ENCODE measurements around the gene KLK12. TPM values are rescaled to one million over a fixed set of nuclear protein-coding genes. Genes with fewer than 3 reads are reported as not detected.

The KLK12 gene
- total RNA-seq, 1 donor = not detected

DNA sequence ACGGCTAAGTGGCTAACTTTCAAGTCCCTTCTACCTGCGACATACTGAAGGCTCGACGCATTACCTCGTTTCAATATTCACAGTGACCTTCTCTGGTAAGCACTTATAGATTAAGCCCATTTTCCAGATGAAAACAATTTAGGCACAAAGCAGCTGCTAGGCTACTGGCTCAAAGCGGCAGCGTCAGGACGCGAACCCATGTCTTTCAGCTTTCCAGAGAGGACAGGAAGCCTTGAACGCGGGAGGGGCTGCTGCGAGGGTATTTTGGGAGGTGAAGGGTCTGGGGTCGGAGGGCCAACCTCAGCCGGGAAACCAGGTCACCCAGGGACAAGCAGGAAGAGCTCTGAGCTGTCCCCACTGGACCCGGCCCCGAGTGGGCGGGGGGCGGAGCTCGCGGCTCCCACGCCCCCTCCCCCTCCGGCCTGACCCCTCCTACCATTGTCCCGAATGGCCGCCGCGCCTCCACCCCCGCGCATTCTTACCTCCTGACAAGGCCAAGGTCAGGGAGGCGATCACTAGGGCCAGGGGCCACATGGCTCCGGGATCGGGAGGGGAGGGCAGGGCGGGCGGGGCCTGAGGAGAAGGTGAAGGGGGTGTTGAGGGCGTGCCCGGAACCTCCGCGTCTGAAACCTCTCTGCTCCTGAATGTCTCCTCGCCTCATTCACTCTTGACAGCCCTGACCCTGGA, 29.9 kb upstream of the KLK12 start, which contains the start of gene KLK13:
KLK13 (minus strand) TSS at position 559 of the 687 bp plus-strand sequence; CDS start at position 534, 25 bp downstream.
- DNase-seq (ENCODE audit: insufficient read length, low spot score, missing footprints) = peak; percentile 46
- no peak within 1 kb of the TSS for H3K4me2 ChIP-seq (ENCODE audit: insufficient read depth, low read length)

DNA sequence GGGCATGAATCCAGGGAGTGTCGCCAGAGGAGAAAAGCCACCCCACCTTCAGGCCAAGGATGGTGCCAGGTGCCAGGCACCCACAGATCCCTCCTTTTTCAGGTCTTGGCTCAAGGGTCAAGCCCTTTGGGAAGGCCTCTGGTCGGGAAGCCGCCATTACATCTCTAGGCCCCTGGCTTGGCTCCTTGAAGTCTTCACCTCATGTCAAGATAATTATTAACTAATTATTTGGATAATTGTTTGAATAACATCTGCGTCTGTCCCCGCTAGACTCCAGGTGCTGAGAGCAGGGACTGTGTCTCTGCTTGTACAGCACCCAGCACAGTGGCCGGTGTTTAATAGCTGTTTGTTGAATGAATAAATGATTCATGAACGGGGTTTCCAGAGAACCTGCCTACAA, 28.9 kb upstream of the KLK12 start:
- Histone ChIP-seq H3K4me2 (ENCODE audit: insufficient read depth, low read length) (no peak overlapping the region), H3K9me3 (ENCODE audit: low read depth, low read length) (no peaks in the 10 kb centered on the region), H3K4me3 (ENCODE audit: insufficient read depth, low read length) (no peak overlapping the region), H3K79me2 (ENCODE audit: insufficient read depth, low read length) (no peaks in the 10 kb centered on the region), H3K4me1 (ENCODE audit: insufficient read depth, low read length) (no peaks in the 10 kb centered on the region), H2AFZ (ENCODE audit: low read length) (no peak overlapping the region), H3K36me3 (ENCODE audit: insufficient read depth, low read length) (no peaks in the 10 kb centered on the region), H4K20me1 (ENCODE audit: insufficient read depth, low read length) (no peaks in the 10 kb centered on the region), H3K27ac (ENCODE audit: low read depth, low read length) (no peak overlapping the region), H3K27me3 (ENCODE audit: insufficient read depth, low read length) (no peaks in the 10 kb centered on the region)
- DNase-seq (ENCODE audit: insufficient read length, low spot score, missing footprints) = peak; percentile 43
- no peak for TF ChIP-seq CTCF (IDR thresholded peaks at IDR 0.05; ENCODE audit: extremely low read depth, low read depth, low read length)

More for the DNA sequence above, 29.9 kb upstream of the KLK12 start, which contains the start of gene KLK13:
- no peak within 1 kb of the TSS for H3K27ac ChIP-seq (ENCODE audit: low read depth, low read length)
- H4K20me1 ChIP-seq (ENCODE audit: insufficient read depth, low read length) = no peaks in the 10 kb centered on the region
- H3K27me3 ChIP-seq (ENCODE audit: insufficient read depth, low read length) = no peaks in the 10 kb centered on the region
- no peaks in the 10 kb centered on the region for H3K4me1 ChIP-seq (ENCODE audit: insufficient read depth, low read length)
- no peak within 1 kb of the TSS for H2AFZ ChIP-seq (ENCODE audit: low read length)
- H3K4me3 ChIP-seq (ENCODE audit: insufficient read depth, low read length) = peak within 1 kb of the TSS; percentile 33
- H3K79me2 ChIP-seq (ENCODE audit: insufficient read depth, low read length) = no peaks in the 10 kb centered on the region
- H3K9me3 ChIP-seq (ENCODE audit: low read depth, low read length) = no peaks in the 10 kb centered on the region
- TF ChIP-seq CTCF (IDR thresholded peaks at IDR 0.05; ENCODE audit: extremely low read depth, low read depth, low read length) = no peak
- no peaks in the 10 kb centered on the region for H3K36me3 ChIP-seq (ENCODE audit: insufficient read depth, low read length)

DNA sequence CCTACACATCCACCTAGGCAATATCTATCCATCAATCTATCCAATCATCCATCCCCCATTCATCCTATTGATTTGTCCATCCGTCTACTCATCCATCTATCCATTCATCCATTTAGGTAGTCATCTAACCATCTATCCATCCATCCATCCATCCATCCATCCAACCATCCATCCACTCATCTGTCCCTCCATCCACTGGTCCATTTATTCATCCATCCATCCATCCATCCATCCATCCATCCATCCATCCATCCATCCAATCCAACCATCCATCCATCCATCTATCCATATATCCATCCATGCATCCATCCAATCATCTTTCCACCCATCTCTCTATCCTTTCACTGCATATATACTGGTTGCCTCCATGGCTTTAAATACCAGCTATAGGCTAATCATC, 26.2 kb upstream of the KLK12 start:
- H3K4me1 ChIP-seq (ENCODE audit: insufficient read depth, low read length) = no peaks in the 10 kb centered on the region
- no peaks in the 10 kb centered on the region for H3K79me2 ChIP-seq (ENCODE audit: insufficient read depth, low read length)
- no peaks in the 10 kb centered on the region for H3K9me3 ChIP-seq (ENCODE audit: low read depth, low read length)
- no peak overlapping the region for H3K27ac ChIP-seq (ENCODE audit: low read depth, low read length)
- no peak for TF ChIP-seq CTCF (IDR thresholded peaks at IDR 0.05; ENCODE audit: extremely low read depth, low read depth, low read length)
- no peak for DNase-seq (ENCODE audit: insufficient read length, low spot score, missing footprints)
- H3K36me3 ChIP-seq (ENCODE audit: insufficient read depth, low read length) = no peaks in the 10 kb centered on the region
- no peak overlapping the region for H3K4me2 ChIP-seq (ENCODE audit: insufficient read depth, low read length)
- H3K27me3 ChIP-seq (ENCODE audit: insufficient read depth, low read length) = no peaks in the 10 kb centered on the region
- H2AFZ ChIP-seq (ENCODE audit: low read length) = no peak overlapping the region
- no peaks in the 10 kb centered on the region for H4K20me1 ChIP-seq (ENCODE audit: insufficient read depth, low read length)
- H3K4me3 ChIP-seq (ENCODE audit: insufficient read depth, low read length) = no peak overlapping the region

- Histone ChIP-seq H2AFZ (ENCODE audit: low read length) (no peak overlapping the region), H3K4me3 (ENCODE audit: insufficient read depth, low read length) (no peak overlapping the region), H3K9me3 (ENCODE audit: low read depth, low read length) (no peaks in the 10 kb centered on the region), H3K27me3 (ENCODE audit: insufficient read depth, low read length) (no peaks in the 10 kb centered on the region), H3K4me1 (ENCODE audit: insufficient read depth, low read length) (no peaks in the 10 kb centered on the region), H3K27ac (ENCODE audit: low read depth, low read length) (no peak overlapping the region), H3K36me3 (ENCODE audit: insufficient read depth, low read length) (no peaks in the 10 kb centered on the region), H3K4me2 (ENCODE audit: insufficient read depth, low read length) (no peak overlapping the region), H4K20me1 (ENCODE audit: insufficient read depth, low read length) (no peaks in the 10 kb centered on the region), H3K79me2 (ENCODE audit: insufficient read depth, low read length) (no peaks in the 10 kb centered on the region)
- peak; percentile 53 for DNase-seq (ENCODE audit: insufficient read length, low spot score, missing footprints)
- TF ChIP-seq CTCF (IDR thresholded peaks at IDR 0.05; ENCODE audit: extremely low read depth, low read depth, low read length) = no peak
Observed at GRCh38 chr19:51060336-51060735, 25.5 kb upstream of the KLK12 start.

Data from osteoblast (primary cell).